BJ (cell line): Measurements from ENCODE around the gene KHK. TPM values are rescaled to one million over a fixed set of nuclear protein-coding genes. Genes with fewer than 3 reads are reported as not detected.
"Not testable (repeated sequence)": the region's sequence is repeated elsewhere in the genome, so short reads cannot be mapped to it uniquely, and the experiment has no call there.

Source experiments
- CTCF ChIA-PET: fragments of 350-600 bp; formaldehyde crosslinking; extraction: SDS; loops from one replicate; lab custom pipeline; 2021; ENCODE audit warnings: antibody characterized with exemption, inconsistent platforms; lab: Yijun Ruan, JAX
- POLR2A ChIA-PET: fragments of 300-600 bp; sonication (Branson Sonifier 250); formaldehyde crosslinking; extraction: SDS; loops from one replicate; lab custom pipeline; 2021; ENCODE audit warnings: antibody characterized with exemption; lab: Charles Lee
- DNase-seq: peaks from one replicate; pipeline ENCODE4 v3.0.0-alpha.2; 2011; ENCODE audit warnings: low read depth
- H3K27me3 ChIP-seq: 2 replicates; pipeline ENCODE4 v1.6.0; 2011; ENCODE audit warnings: low read length; ENCODE audit not compliant: control insufficient read depth, insufficient read depth
- H3K36me3 ChIP-seq: 2 replicates; pipeline ENCODE4 v1.5.1; 2011; ENCODE audit warnings: low read length; ENCODE audit not compliant: control insufficient read depth, insufficient read depth
- H3K4me3 ChIP-seq: 2 replicates; pipeline ENCODE4 v1.5.1; 2011; ENCODE audit warnings: low read depth, mild to moderate bottlenecking, control low read depth, low read length
- polyA plus RNA-seq: library from polyadenylated mRNA; depleted of rRNA; stranded (reverse); fragments of >200 nt; gene quantifications from 2 replicates; pipeline ENCODE4 v1.2.3, GENCODE V29; 2011
- TF ChIP-seq, protein P1 (sequence below): IDR thresholded peaks from 2 replicates; pipeline ENCODE4 v1.5.1; 2011; ENCODE audit warnings: low read depth, mild to moderate bottlenecking, control low read depth, inconsistent platforms, low read length, moderate library complexity; ENCODE audit not compliant: insufficient read depth

Gene KHK
- polyA plus RNA-seq, 1 experiment, result 0.43 TPM

DNA sequence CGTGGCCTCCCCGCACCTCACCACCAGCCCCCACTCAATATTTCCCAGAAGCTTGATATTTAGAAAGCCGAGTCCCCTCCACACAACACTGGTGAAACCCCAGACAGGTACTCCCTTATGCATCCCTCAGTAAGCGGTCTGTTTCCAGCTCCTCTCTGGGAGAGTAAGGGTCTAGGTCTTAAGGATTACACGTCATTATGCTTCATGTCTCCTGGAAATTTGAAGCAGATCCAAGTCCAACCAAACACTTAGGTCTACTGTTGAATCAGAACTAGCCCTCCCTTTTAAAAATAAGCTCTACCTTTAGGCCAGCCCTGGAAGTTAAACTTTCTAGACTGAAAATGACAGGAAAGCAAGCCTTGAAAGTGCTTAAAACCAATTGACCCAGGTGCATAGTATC, 13.7 kb upstream of the KHK start:
- Histone ChIP-seq H3K36me3 (peaks cover 11% of the 10 kb centered on the region), H3K4me3 (no peak overlapping the region), H3K27me3 (no peaks in the 10 kb centered on the region)
- CTCF ChIA-PET, result interaction anchor here (1.0 to 1.9 kb wide), 7 partner anchors 8 to 207 kb away, joined by 3 to 14 read pairs (median 4); no protein-coding TSS in a partner anchor
- TF ChIP-seq, protein P1, sequence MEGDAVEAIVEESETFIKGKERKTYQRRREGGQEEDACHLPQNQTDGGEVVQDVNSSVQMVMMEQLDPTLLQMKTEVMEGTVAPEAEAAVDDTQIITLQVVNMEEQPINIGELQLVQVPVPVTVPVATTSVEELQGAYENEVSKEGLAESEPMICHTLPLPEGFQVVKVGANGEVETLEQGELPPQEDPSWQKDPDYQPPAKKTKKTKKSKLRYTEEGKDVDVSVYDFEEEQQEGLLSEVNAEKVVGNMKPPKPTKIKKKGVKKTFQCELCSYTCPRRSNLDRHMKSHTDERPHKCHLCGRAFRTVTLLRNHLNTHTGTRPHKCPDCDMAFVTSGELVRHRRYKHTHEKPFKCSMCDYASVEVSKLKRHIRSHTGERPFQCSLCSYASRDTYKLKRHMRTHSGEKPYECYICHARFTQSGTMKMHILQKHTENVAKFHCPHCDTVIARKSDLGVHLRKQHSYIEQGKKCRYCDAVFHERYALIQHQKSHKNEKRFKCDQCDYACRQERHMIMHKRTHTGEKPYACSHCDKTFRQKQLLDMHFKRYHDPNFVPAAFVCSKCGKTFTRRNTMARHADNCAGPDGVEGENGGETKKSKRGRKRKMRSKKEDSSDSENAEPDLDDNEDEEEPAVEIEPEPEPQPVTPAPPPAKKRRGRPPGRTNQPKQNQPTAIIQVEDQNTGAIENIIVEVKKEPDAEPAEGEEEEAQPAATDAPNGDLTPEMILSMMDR, result no peak
- no peak for DNase-seq
- POLR2A ChIA-PET, result no interaction called here

DNA sequence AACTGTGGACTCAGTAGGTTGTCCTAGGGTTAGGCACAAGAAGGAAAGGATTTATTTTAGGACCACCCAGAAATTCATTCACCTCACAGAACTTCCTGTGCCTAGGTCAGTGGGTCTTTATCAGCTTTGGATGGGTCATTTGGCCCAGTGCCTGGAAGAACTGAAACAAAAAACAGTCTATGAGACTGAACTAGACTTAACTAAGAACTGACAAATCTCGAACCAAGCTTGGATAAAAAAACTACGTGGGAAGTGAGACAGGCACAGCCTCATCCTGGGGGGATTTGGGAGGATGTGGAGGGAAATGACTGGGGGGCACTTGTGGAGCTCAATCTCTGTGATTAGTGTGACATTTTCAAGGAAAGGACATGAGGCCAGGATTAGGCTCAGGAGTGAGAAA, 12.8 kb upstream of the KHK start:
- H3K27me3 ChIP-seq, result no peaks in the 10 kb centered on the region
- peaks cover 7% of the 10 kb centered on the region for H3K36me3 ChIP-seq
- TF ChIP-seq, protein P1, result no peak
- POLR2A ChIA-PET, result no interaction called here
- no peak for DNase-seq
- no peak overlapping the region for H3K4me3 ChIP-seq
- CTCF ChIA-PET, result interaction anchor here (1.2 to 1.9 kb wide), 3 partner anchors 10 to 12 kb away, joined by 4 read pairs; no protein-coding TSS in a partner anchor

DNA sequence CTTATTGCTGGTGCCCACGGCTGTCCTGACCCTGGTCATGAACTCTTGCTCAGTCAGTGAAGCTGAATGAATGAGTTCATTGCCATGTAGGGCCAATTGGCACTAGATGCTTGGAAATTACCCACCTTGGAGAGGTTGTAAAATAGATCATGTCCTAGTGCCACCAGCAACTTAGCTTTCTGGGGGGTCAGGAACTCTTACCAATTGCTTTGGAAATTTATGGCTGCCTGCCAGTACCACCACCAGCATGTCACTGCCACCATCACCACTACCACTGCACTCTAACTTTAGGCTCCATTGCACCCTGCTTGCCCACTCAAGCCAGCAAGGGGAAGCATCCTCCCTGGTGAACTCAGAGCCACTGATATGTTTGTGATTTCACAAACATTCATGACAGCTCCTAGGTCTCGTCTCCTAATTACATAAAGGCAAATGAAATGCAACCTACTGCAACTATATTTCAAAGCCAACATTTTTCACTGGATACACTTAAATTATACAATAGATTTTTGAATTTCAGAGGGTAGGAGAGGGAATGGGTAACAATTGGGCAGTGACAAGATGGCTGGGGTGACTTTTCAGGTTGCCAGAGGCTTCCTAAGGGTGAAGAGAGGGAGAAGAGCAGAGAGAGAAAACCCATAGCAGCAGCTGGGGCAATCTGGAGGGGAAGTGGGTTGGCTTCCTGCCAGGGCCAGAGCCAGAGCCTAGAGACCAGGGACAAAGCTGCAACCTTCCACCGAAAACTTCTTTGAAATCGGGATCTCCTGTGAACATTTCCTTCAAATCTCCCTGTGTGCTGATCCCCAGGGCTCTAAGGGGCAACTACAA, 11.6 kb upstream of the KHK start:
- peaks cover 2% of the 10 kb centered on the region; the same call in 1 of the 2 replicates for H3K36me3 ChIP-seq
- TF ChIP-seq, protein P1, result no peak
- no peak overlapping the region for H3K4me3 ChIP-seq
- POLR2A ChIA-PET, result no interaction called here
- H3K27me3 ChIP-seq, result no peaks in the 10 kb centered on the region
- no peak for DNase-seq
- CTCF ChIA-PET, result interaction anchor here (1.2 kb wide), 1 partner anchor 10 kb away, joined by 4 read pairs; no protein-coding TSS in a partner anchor

DNA sequence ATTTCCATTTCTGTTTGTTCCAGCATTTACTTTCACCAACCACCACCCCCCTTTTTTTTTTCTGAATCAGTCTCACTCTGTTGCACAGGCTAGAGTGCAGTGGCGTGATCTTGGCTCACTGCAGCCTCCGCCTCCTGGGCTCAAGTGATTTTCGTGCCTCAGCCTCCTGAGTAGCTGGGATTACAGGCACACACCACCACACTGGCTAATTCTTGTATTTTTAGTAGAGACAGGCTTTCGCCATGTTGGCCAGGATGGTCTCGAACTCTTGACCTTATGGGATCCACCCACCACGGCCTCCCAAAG, 11.1 kb upstream of the KHK start:
- DNase-seq, H3K36me3 ChIP-seq, H3K4me3 ChIP-seq, H3K27me3 ChIP-seq, POLR2A ChIA-PET, CTCF ChIA-PET: not testable (repeated sequence)

DNA sequence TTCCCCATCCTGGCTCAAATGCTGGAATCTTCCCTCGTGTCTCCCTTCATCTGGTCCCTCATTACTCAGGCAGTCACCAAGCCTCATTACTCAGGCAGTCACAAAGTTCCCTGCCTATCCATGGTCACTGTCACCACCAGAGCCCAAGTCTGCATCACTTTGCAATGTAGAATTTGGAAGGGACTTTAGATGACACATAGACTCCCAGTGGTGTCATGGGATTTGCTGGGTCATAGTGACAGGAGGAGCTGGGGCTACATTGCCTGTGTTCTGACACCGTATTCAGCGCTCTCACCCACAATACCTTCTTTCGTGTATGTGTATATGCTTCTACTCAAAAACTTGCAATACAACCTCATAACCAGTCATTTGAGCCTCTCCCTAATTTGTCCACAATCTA, 10.2 kb upstream of the KHK start:
- Histone ChIP-seq H3K4me3 (no peak overlapping the region), H3K36me3 (peaks cover 5% of the 10 kb centered on the region), H3K27me3 (no peaks in the 10 kb centered on the region)
- no peak for DNase-seq
- CTCF ChIA-PET, result interaction anchor here (1.1 kb wide), 1 partner anchor 11 kb away, joined by 3 read pairs; no protein-coding TSS in a partner anchor
- POLR2A ChIA-PET, result no interaction called here
- TF ChIP-seq, protein P1, result no peak
